Measurements from ENCODE around the gene ADM. TPM values are rescaled to one million over a fixed set of nuclear protein-coding genes. Genes with fewer than 3 reads are reported as not detected.

ADM gene
- total RNA-seq, 1 experiment from 2014 or later: 82.5 TPM

- TF ChIP-seq CTCF (conservative IDR thresholded peaks at IDR 0.05; ENCODE audit: low read depth, low read length): no peak
- TF ChIP-seq EZH2phosphoT487 (IDR thresholded peaks at IDR 0.05; ENCODE audit: borderline replicate concordance, low read length): no peak
- TF ChIP-seq EZH2 (IDR thresholded peaks at IDR 0.05; ENCODE audit: low read length, unreplicated experiment): no peak
These were observed 2.1 kb downstream of the ADM start for GRCh38 chr11:10307022-10307399.

GRCh38 chr11:10307400-10308200, 2.7 kb downstream of the ADM start:
- no TSS peak for BruUV-seq (replicated peaks)
- H3K9ac ChIP-seq (ENCODE audit: low read length): peak overlapping the region; percentile 77
- H3F3A ChIP-seq (ENCODE audit: low read length, unreplicated experiment): no peaks in the 10 kb centered on the region
- H3K4me3 ChIP-seq (ENCODE audit: low read length): peak overlapping the region; percentile 93
- POLR2A ChIA-PET (ENCODE audit: unreplicated experiment): interaction anchor here (0.7 kb wide), 1 partner anchor 317 kb away, joined by 4 read pairs; no protein-coding TSS in a partner anchor
- peak overlapping the region; percentile 65 for H2AFZ ChIP-seq (ENCODE audit: low read length)
- peak; percentile 98 for TF ChIP-seq CTCF (conservative IDR thresholded peaks at IDR 0.05; ENCODE audit: low read depth, low read length)
- peak; percentile 91 for TF ChIP-seq EZH2phosphoT487 (IDR thresholded peaks at IDR 0.05; ENCODE audit: borderline replicate concordance, low read length)
- no peak for TF ChIP-seq EZH2 (IDR thresholded peaks at IDR 0.05; ENCODE audit: low read length, unreplicated experiment)
- H3K79me2 ChIP-seq (ENCODE audit: low read length): peaks cover 32% of the 10 kb centered on the region
- no peaks in the 10 kb centered on the region for H3K9me2 ChIP-seq (replicated peaks; ENCODE audit: low read length)
- H3K27me3 ChIP-seq (ENCODE audit: low read length): no peaks in the 10 kb centered on the region
- peaks cover 21% of the 10 kb centered on the region for H3K4me1 ChIP-seq (ENCODE audit: insufficient read depth, low read length)
- ATAC-seq (peak; percentile 21), DNase-seq (peak; percentile 86)
- H3K36me3 ChIP-seq (ENCODE audit: low read depth, low read length): no peaks in the 10 kb centered on the region
- peaks cover 10% of the 10 kb centered on the region for H4K20me1 ChIP-seq (ENCODE audit: low read length)
- intact Hi-C loops (cut with micrococcal nuclease): loop anchor here (1.0 to 5.0 kb wide), 8 partner anchors 15 to 695 kb away; no protein-coding TSS in a partner anchor
- peak overlapping the region; percentile 89 for H3K27ac ChIP-seq (ENCODE audit: low read length)
- H3K4me2 ChIP-seq (ENCODE audit: low read length): peak overlapping the region; percentile 96
- no peaks in the 10 kb centered on the region for H3K9me3 ChIP-seq (ENCODE audit: low read length)
- CTCF ChIA-PET: interaction anchor here (0.6 to 1.2 kb wide), 4 partner anchors 172 to 316 kb away, joined by 3 to 7 read pairs (median 4); no protein-coding TSS in a partner anchor

More at GRCh38 chr11:10307022-10307399, 2.1 kb downstream of the ADM start:
- Histone ChIP-seq H3K9me3 (ENCODE audit: low read length) (no peaks in the 10 kb centered on the region), H3K4me2 (ENCODE audit: low read length) (peak overlapping the region; percentile 96), H3K9ac (ENCODE audit: low read length) (peak overlapping the region; percentile 77), H3K4me1 (ENCODE audit: insufficient read depth, low read length) (peaks cover 23% of the 10 kb centered on the region), H2AFZ (ENCODE audit: low read length) (peak overlapping the region; percentile 65; the same call in 1 of the 2 replicates), H3K79me2 (ENCODE audit: low read length) (peaks cover 38% of the 10 kb centered on the region), H3K36me3 (ENCODE audit: low read depth, low read length) (no peaks in the 10 kb centered on the region), H3F3A (ENCODE audit: low read length, unreplicated experiment) (no peaks in the 10 kb centered on the region), H3K4me3 (ENCODE audit: low read length) (peak overlapping the region; percentile 93), H3K27ac (ENCODE audit: low read length) (peak overlapping the region; percentile 89), H3K9me2 (replicated peaks; ENCODE audit: low read length) (no peaks in the 10 kb centered on the region), H4K20me1 (ENCODE audit: low read length) (peaks cover 10% of the 10 kb centered on the region), H3K27me3 (ENCODE audit: low read length) (no peaks in the 10 kb centered on the region)
- BruUV-seq (replicated peaks): no TSS peak
- ChIA-PET POLR2A (ENCODE audit: unreplicated experiment) (no interaction called here), CTCF (interaction anchor here (0.7 to 1.2 kb wide), 2 partner anchors 173 to 316 kb away, joined by 3 to 5 read pairs; no protein-coding TSS in a partner anchor)
- DNase-seq (peak; percentile 89), ATAC-seq (no peak; the same call in 1 of the 2 replicates)
- intact Hi-C loops (cut with micrococcal nuclease): loop anchor here (1.0 to 5.0 kb wide), 6 partner anchors 60 to 695 kb away; no protein-coding TSS in a partner anchor
